ENCODE data around the gene PPARA. TPM values are rescaled to one million over a fixed set of nuclear protein-coding genes. Genes with fewer than 3 reads are reported as not detected.

The PPARA gene
- total and polyA plus RNA-seq, 2 of the 4 experiments (the other 2 are of a cell fraction) = 3.1 to 7.0 TPM

DNA sequence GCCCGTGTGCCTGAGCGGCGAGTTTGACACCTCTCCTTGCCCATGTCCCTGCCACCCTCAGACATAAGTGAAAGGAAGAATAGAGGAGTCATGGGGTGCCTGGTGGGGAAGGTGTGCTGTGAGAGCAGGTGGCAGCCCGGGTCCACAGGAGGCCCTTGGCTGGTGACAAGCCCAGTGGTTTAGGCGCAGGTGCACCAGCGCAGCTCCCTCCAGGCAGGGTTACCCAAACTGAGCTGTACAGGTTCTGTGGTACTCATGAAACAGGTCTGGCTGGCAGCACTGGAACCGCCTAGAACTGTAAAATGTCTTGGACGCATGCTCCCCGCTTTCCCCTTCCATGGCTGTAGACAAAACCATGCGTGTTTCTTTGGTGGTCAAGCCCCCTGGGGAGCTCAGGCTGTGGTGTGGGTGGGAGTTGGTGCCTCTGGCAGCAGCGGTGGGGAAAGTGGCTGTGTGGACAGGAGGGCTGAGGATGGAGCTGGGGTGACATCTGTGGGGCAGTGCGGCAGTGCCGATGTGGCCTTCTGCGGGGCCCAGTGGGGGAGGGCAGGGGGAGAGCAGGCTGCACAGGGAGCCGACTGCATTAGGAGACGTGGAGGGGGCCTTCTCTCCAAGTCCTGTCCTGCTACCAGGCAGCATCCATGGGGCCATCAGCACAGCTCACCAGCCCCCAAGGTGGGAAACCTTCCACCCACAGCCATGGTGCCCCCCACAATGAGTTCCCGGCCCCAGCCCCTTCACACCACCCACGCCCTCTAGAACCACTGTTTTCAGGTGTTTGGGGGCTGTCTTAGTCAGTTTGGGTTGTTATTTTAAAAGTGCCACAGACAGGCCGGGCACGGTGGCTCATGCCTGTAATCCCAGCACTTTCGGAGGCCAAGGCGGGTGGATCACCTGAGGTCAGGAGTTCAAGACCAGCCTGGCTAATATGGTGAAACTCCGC is 140.8 kb downstream of the PPARA start:
- no peak overlapping the region for H3K18ac ChIP-seq (ENCODE audit: low read depth, low read length)
- H2AK9ac ChIP-seq (replicated peaks; ENCODE audit: low read depth, low read length, poor library complexity) = no peak overlapping the region
- H3K9me3 ChIP-seq (ENCODE audit: control insufficient read depth, insufficient read depth, low read length) = no peaks in the 10 kb centered on the region
- no peak overlapping the region for H3K4me2 ChIP-seq (ENCODE audit: low read depth, low read length)
- BruUV-seq (replicated peaks) = no TSS peak
- CTCF ChIA-PET = no interaction called here
- H3K27ac ChIP-seq (ENCODE audit: insufficient read depth, low read length) = no peak overlapping the region
- TF ChIP-seq RFX5 (IDR thresholded peaks at IDR 0.05; ENCODE audit: low read depth, low read length) (no peak), CHD1 (IDR thresholded peaks at IDR 0.05; ENCODE audit: low read depth, low read length) (no peak), BHLHE40 (IDR thresholded peaks at IDR 0.05; ENCODE audit: low read depth, low read length) (no peak), POLR2A (IDR thresholded peaks at IDR 0.05; ENCODE audit: low read depth, low read length) (no peak)
- TF ChIP-seq, protein P1, sequence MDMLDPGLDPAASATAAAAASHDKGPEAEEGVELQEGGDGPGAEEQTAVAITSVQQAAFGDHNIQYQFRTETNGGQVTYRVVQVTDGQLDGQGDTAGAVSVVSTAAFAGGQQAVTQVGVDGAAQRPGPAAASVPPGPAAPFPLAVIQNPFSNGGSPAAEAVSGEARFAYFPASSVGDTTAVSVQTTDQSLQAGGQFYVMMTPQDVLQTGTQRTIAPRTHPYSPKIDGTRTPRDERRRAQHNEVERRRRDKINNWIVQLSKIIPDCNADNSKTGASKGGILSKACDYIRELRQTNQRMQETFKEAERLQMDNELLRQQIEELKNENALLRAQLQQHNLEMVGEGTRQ (IDR thresholded peaks at IDR 0.05; ENCODE audit: low read depth, low read length) = no peak
- no peak overlapping the region for H3K4me3 ChIP-seq (ENCODE audit: insufficient read depth, low read depth, low read length)
- no peak overlapping the region for H4K5ac ChIP-seq (ENCODE audit: low read depth, low read length)
- peaks cover 52% of the 10 kb centered on the region for H3K36me3 ChIP-seq (ENCODE audit: control insufficient read depth, insufficient read depth, low read length)
- H2AFZ ChIP-seq (replicated peaks; ENCODE audit: low read length, poor library complexity) = no peak overlapping the region
- 100% methylated on average over 10 of the region's 23 CpGs; no CpG with 5 or more reads in 1 of the 2 experiments for WGBS, 2 experiments (ENCODE audit: extremely low coverage in 2 of 2, insufficient read length in 1 of 2)
- H3K4me1 ChIP-seq (ENCODE audit: control insufficient read depth, insufficient read depth, low read length) = peaks cover 7% of the 10 kb centered on the region; the same call in 1 of the 2 replicates
- H3K79me1 ChIP-seq (ENCODE audit: low read depth in 1 of 2, low read length in 2 of 2) = peaks cover 0 to 11% of the 10 kb centered on the region in 2 experiments; a peak in 2 of 4 replicates
- intact Hi-C loops (cut with micrococcal nuclease) (no loop called here), in situ Hi-C loops (cut with MboI; ENCODE audit: low sequenced_read_pairs) (no loop called here), dilution Hi-C loops (cut with HindIII; ENCODE audit: low sequenced_read_pairs, unreplicated experiment) (no loop called here)
- no peak overlapping the region for H2BK5ac ChIP-seq (ENCODE audit: low read depth, low read length, poor library complexity, severe bottlenecking)
- H4K20me1 ChIP-seq (ENCODE audit: insufficient read depth, low read length) = no peaks in the 10 kb centered on the region
- H3K23ac ChIP-seq (ENCODE audit: low read depth, low read length) = no peak overlapping the region
- peaks cover 20% of the 10 kb centered on the region for H3K9me1 ChIP-seq (ENCODE audit: insufficient read depth, low read length)
- no peak overlapping the region for H2BK20ac ChIP-seq (ENCODE audit: low read depth, low read length)
- H4K91ac ChIP-seq (ENCODE audit: insufficient read depth, low read depth, low read length) = no peak overlapping the region
- H2AK5ac ChIP-seq (ENCODE audit: low read depth, low read length) = no peak overlapping the region
- H3K9ac ChIP-seq (ENCODE audit: low read depth, low read length) = no peak overlapping the region
- no peaks in the 10 kb centered on the region for H3K27me3 ChIP-seq (ENCODE audit: control insufficient read depth, insufficient read depth, low read length)
- H3K14ac ChIP-seq (replicated peaks; ENCODE audit: low read depth, low read length) = no peak overlapping the region
- DNase-seq (no peak), ATAC-seq (ENCODE audit: low read depth) (no peak)
- H3K4ac ChIP-seq (ENCODE audit: low read depth, low read length) = no peak overlapping the region
- no peak overlapping the region for H2BK120ac ChIP-seq (ENCODE audit: low read depth, low read length)
- POLR2A ChIA-PET (ENCODE audit: unreplicated experiment) = no interaction called here
- no peak overlapping the region for H3K56ac ChIP-seq (ENCODE audit: extremely low read depth, insufficient read depth, low read length)
- no peak overlapping the region for H2BK15ac ChIP-seq (ENCODE audit: low read depth, low read length)
- H4K8ac ChIP-seq (ENCODE audit: low read depth in 2 of 2, low read length in 2 of 2) = no peak overlapping the region

Measured in IMR-90 (cell line).